ENCODE measurements around the gene NEDD4L. TPM values are rescaled to one million over a fixed set of nuclear protein-coding genes. Genes with fewer than 3 reads are reported as not detected.

NEDD4L gene
- polyA plus RNA-seq, 1 of the 3 experiments (the other 2 are of a cell fraction) = 13.2 TPM

- no peak overlapping the region for H3K9ac ChIP-seq
- H3K36me3 ChIP-seq (replicated peaks in 1 of 2; ENCODE audit: control insufficient read depth in 1 of 2, insufficient read depth in 2 of 2, low read length in 1 of 2) = no peaks in the 10 kb centered on the region
- H3K27me3 ChIP-seq (ENCODE audit: insufficient read depth) = no peaks in the 10 kb centered on the region
- POLR2A ChIA-PET = no interaction called here
- no peak overlapping the region for H3K4me2 ChIP-seq
- H3K27ac ChIP-seq (ENCODE audit: low read depth in 2 of 2, low read length in 1 of 2) = no peak overlapping the region
- no peaks in the 10 kb centered on the region for H3K4me1 ChIP-seq (ENCODE audit: control insufficient read depth in 1 of 2, insufficient read depth in 2 of 2, low read depth in 1 of 2, low read length in 1 of 2)
- H4K20me1 ChIP-seq (ENCODE audit: insufficient read depth) = no peaks in the 10 kb centered on the region
- H3K4me3 ChIP-seq (ENCODE audit: low read depth in 2 of 2, low read length in 1 of 2) = no peak overlapping the region
- TF ChIP-seq, protein P1, sequence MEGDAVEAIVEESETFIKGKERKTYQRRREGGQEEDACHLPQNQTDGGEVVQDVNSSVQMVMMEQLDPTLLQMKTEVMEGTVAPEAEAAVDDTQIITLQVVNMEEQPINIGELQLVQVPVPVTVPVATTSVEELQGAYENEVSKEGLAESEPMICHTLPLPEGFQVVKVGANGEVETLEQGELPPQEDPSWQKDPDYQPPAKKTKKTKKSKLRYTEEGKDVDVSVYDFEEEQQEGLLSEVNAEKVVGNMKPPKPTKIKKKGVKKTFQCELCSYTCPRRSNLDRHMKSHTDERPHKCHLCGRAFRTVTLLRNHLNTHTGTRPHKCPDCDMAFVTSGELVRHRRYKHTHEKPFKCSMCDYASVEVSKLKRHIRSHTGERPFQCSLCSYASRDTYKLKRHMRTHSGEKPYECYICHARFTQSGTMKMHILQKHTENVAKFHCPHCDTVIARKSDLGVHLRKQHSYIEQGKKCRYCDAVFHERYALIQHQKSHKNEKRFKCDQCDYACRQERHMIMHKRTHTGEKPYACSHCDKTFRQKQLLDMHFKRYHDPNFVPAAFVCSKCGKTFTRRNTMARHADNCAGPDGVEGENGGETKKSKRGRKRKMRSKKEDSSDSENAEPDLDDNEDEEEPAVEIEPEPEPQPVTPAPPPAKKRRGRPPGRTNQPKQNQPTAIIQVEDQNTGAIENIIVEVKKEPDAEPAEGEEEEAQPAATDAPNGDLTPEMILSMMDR (IDR thresholded peaks at IDR 0.05) = no peak
- TF ChIP-seq RAD21 (IDR thresholded peaks at IDR 0.05; ENCODE audit: low read length) = no peak
- H3K9me3 ChIP-seq = peaks cover 6% of the 10 kb centered on the region; the same call in 1 of the 2 replicates
- H2AFZ ChIP-seq (ENCODE audit: low read depth) = no peak overlapping the region
- no peak for DNase-seq
- no peaks in the 10 kb centered on the region for H3F3A ChIP-seq (replicated peaks; ENCODE audit: insufficient read depth)
- no peaks in the 10 kb centered on the region for H3K79me2 ChIP-seq (ENCODE audit: insufficient read depth)
- no peaks in the 10 kb centered on the region for H3K9me2 ChIP-seq
- CTCF ChIA-PET = no interaction called here
These were observed 26.8 kb upstream of the NEDD4L start for GRCh38 chr18:58017267-58017666.

DNA sequence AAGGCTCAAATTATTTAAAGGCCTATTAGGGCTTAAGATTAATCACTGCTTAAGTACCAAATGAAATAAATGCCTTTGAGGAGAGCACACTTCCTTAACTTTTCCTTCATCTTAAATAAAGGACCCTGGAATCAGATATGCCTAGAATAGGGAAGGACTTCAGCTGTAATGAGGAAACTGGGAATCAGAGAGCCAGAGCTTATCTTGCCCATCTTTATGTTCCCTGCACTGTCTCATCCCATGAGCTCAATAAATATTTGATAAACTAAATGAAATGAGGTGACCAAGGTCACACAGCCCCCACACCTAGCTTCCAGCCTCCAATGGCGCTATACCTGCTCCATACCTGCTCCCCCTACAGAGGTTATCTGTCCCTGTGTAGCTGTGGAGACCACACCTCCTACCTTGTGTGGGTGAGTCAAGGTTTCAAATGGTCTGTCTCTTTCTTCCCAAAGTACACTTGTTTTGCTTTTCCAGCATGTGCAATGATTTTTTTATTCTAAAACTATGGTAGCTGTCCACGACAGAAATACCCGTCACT lies 23.4 kb upstream of the NEDD4L start:
- 92% methylated on average over 3 of the region's 3 CpGs for WGBS (ENCODE audit: low lambda C conversion rate)
- Histone ChIP-seq H3K4me1 (ENCODE audit: control insufficient read depth in 1 of 2, insufficient read depth in 2 of 2, low read depth in 1 of 2, low read length in 1 of 2) (no peaks in the 10 kb centered on the region), H2AFZ (ENCODE audit: low read depth) (no peak overlapping the region), H3F3A (replicated peaks; ENCODE audit: insufficient read depth) (no peaks in the 10 kb centered on the region), H3K79me2 (ENCODE audit: insufficient read depth) (no peaks in the 10 kb centered on the region), H3K27me3 (ENCODE audit: insufficient read depth) (no peaks in the 10 kb centered on the region), H3K4me3 (ENCODE audit: low read depth in 2 of 2, low read length in 1 of 2) (no peak overlapping the region), H3K36me3 (replicated peaks in 1 of 2; ENCODE audit: control insufficient read depth in 1 of 2, insufficient read depth in 2 of 2, low read length in 1 of 2) (no peaks in the 10 kb centered on the region), H4K20me1 (ENCODE audit: insufficient read depth) (no peaks in the 10 kb centered on the region), H3K27ac (ENCODE audit: low read depth in 2 of 2, low read length in 1 of 2) (no peak overlapping the region), H3K9me2 (no peaks in the 10 kb centered on the region), H3K9ac (no peak overlapping the region), H3K9me3 (peaks cover 6% of the 10 kb centered on the region; the same call in 1 of the 2 replicates), H3K4me2 (no peak overlapping the region)
- DNase-seq = no peak
- TF ChIP-seq YY1 (IDR thresholded peaks at IDR 0.05; ENCODE audit: low read depth) (no peak), RCOR1 (IDR thresholded peaks at IDR 0.05; ENCODE audit: low read length) (no peak), GABPA (IDR thresholded peaks at IDR 0.05; ENCODE audit: low read depth) (no peak)
- ChIA-PET CTCF (interaction anchor here (1.1 to 2.4 kb wide), 4 partner anchors 23 to 138 kb away, joined by 4 to 6 read pairs (median 6); partner anchors contain the start of gene NEDD4L), POLR2A (no interaction called here)

GRCh38 chr18:58021504-58021903 lies 22.5 kb upstream of the NEDD4L start:
- Histone ChIP-seq H3F3A (replicated peaks; ENCODE audit: insufficient read depth) (no peaks in the 10 kb centered on the region), H3K79me2 (ENCODE audit: insufficient read depth) (no peaks in the 10 kb centered on the region), H3K27ac (ENCODE audit: low read depth in 2 of 2, low read length in 1 of 2) (no peak overlapping the region), H3K9ac (no peak overlapping the region), H2AFZ (ENCODE audit: low read depth) (no peak overlapping the region), H3K36me3 (replicated peaks in 1 of 2; ENCODE audit: control insufficient read depth in 1 of 2, insufficient read depth in 2 of 2, low read length in 1 of 2) (no peaks in the 10 kb centered on the region), H3K9me2 (no peaks in the 10 kb centered on the region), H3K4me2 (no peak overlapping the region), H3K9me3 (0 out of 2 replicates have a peak, but pooled peaks cover under 1% of the 10 kb centered on the region), H3K4me1 (ENCODE audit: control insufficient read depth in 1 of 2, insufficient read depth in 2 of 2, low read depth in 1 of 2, low read length in 1 of 2) (no peaks in the 10 kb centered on the region), H3K4me3 (ENCODE audit: low read depth in 2 of 2, low read length in 1 of 2) (no peak overlapping the region), H4K20me1 (ENCODE audit: insufficient read depth) (no peaks in the 10 kb centered on the region), H3K27me3 (ENCODE audit: insufficient read depth) (no peaks in the 10 kb centered on the region)
- DNase-seq = no peak
- whole genome bisulfite sequencing (ENCODE audit: low lambda C conversion rate) = 93% methylated on average over 4 of the region's 4 CpGs
- TF ChIP-seq ELF1 (IDR thresholded peaks at IDR 0.05) = no peak
- no peak for TF ChIP-seq PBX3 (IDR thresholded peaks at IDR 0.05)
- TF ChIP-seq, protein P2, sequence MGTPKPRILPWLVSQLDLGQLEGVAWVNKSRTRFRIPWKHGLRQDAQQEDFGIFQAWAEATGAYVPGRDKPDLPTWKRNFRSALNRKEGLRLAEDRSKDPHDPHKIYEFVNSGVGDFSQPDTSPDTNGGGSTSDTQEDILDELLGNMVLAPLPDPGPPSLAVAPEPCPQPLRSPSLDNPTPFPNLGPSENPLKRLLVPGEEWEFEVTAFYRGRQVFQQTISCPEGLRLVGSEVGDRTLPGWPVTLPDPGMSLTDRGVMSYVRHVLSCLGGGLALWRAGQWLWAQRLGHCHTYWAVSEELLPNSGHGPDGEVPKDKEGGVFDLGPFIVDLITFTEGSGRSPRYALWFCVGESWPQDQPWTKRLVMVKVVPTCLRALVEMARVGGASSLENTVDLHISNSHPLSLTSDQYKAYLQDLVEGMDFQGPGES (IDR thresholded peaks at IDR 0.05; ENCODE audit: low read depth, low read length) = no peak
- TF ChIP-seq TEAD4 (IDR thresholded peaks at IDR 0.05; ENCODE audit: borderline replicate concordance, insufficient read depth) = no peak
- no peak for TF ChIP-seq JUND (IDR thresholded peaks at IDR 0.05)
- TF ChIP-seq SIN3A (IDR thresholded peaks at IDR 0.05; ENCODE audit: borderline replicate concordance, low read depth, low read length) = no peak
- TF ChIP-seq, protein P1 (IDR thresholded peaks at IDR 0.05) = no peak
- no peak for TF ChIP-seq RAD21 (IDR thresholded peaks at IDR 0.05; ENCODE audit: low read length)
- ChIA-PET POLR2A (no interaction called here), CTCF (interaction anchor here (0.8 to 1.4 kb wide), 4 partner anchors 20 to 139 kb away, joined by 3 to 6 read pairs (median 5); partner anchors contain the start of gene NEDD4L)

All from SK-N-SH (cell line).